Measurements from ENCODE around the gene PTPRD. TPM values are rescaled to one million over a fixed set of nuclear protein-coding genes. Genes with fewer than 3 reads are reported as not detected.

PTPRD gene
- total RNA-seq, 1 donor from 2014 or later: 1.8 TPM

GRCh38 chr9:8872802-8873201, 1740.0 kb downstream of the PTPRD start:
- no peak for DNase-seq (ENCODE audit: low read depth in 2 of 2)

- DNase-seq (ENCODE audit: low read depth in 2 of 2): no peak
These were observed 1740.9 kb downstream of the PTPRD start for GRCh38 chr9:8871796-8872445.

GRCh38 chr9:8871396-8871795, 1741.4 kb downstream of the PTPRD start:
- no peak for DNase-seq (ENCODE audit: low read depth in 2 of 2)

- no peak for DNase-seq (ENCODE audit: low read depth in 2 of 2)
These were observed 1743.0 kb downstream of the PTPRD start for GRCh38 chr9:8869812-8870211.

GRCh38 chr9:8868632-8869031, 1744.2 kb downstream of the PTPRD start:
- DNase-seq (ENCODE audit: low read depth in 2 of 2): no peak

GRCh38 chr9:8867148-8867547, 1745.7 kb downstream of the PTPRD start:
- no peak for DNase-seq (ENCODE audit: low read depth in 2 of 2)

- no peak for DNase-seq (ENCODE audit: low read depth in 2 of 2)
These were observed 1748.3 kb downstream of the PTPRD start for GRCh38 chr9:8864545-8864896.

- no peak for DNase-seq (ENCODE audit: low read depth in 2 of 2)
These were observed 1748.8 kb downstream of the PTPRD start for GRCh38 chr9:8863886-8864544.

- no peak for DNase-seq (ENCODE audit: low read depth in 2 of 2)
These were observed 1749.7 kb downstream of the PTPRD start for GRCh38 chr9:8863069-8863468.

- peak in 1 of 2 donors; percentile 30 for DNase-seq (ENCODE audit: low read depth in 2 of 2)
These were observed 1751.9 kb downstream of the PTPRD start for GRCh38 chr9:8860925-8861324.

- no peak for DNase-seq (ENCODE audit: low read depth in 2 of 2)
These were observed 1752.7 kb downstream of the PTPRD start for GRCh38 chr9:8860086-8860485.

- DNase-seq (ENCODE audit: low read depth in 2 of 2): no peak
These were observed 1753.4 kb downstream of the PTPRD start for GRCh38 chr9:8859416-8859815.

GRCh38 chr9:8858596-8859161, 1754.1 kb downstream of the PTPRD start:
- DNase-seq (ENCODE audit: low read depth in 2 of 2): peak in 1 of 2 donors; percentile 4

- peak in 1 of 2 donors; percentile 43 for DNase-seq (ENCODE audit: low read depth in 2 of 2)
These were observed 1754.7 kb downstream of the PTPRD start for GRCh38 chr9:8857926-8858595.

GRCh38 chr9:8857068-8857925, 1755.5 kb downstream of the PTPRD start:
- DNase-seq (ENCODE audit: low read depth in 2 of 2): peak in 1 of 2 donors; percentile 23

- DNase-seq (ENCODE audit: low read depth in 2 of 2): peak in 1 of 2 donors; percentile 7
These were observed 1756.3 kb downstream of the PTPRD start for GRCh38 chr9:8856396-8857067.

GRCh38 chr9:8855046-8855445, 1757.8 kb downstream of the PTPRD start:
- DNase-seq (ENCODE audit: low read depth in 2 of 2): peak in 1 of 2 donors; percentile 39

GRCh38 chr9:8852301-8852864, 1760.4 kb downstream of the PTPRD start:
- no peak for DNase-seq (ENCODE audit: low read depth in 2 of 2)

- no peak for DNase-seq (ENCODE audit: low read depth in 2 of 2)
These were observed 1761.9 kb downstream of the PTPRD start for GRCh38 chr9:8850914-8851313.

GRCh38 chr9:8845808-8846207, 1767.0 kb downstream of the PTPRD start:
- no peak for DNase-seq (ENCODE audit: low read depth in 2 of 2)

GRCh38 chr9:8845376-8845775, 1767.4 kb downstream of the PTPRD start:
- DNase-seq (ENCODE audit: low read depth in 2 of 2): no peak

All from dermis microvascular lymphatic vessel endothelial cell (primary cell).